H1 (cell line): ENCODE results near the gene CDH2. TPM values are rescaled to one million over a fixed set of nuclear protein-coding genes. Genes with fewer than 3 reads are reported as not detected.
A peak's percentile ranks its signal among the peaks of the same experiment; 100 is the strongest.

Experiments
- CTCF ChIA-PET: fragments of 300-600 bp; sonication (Branson Sonifier 250); formaldehyde crosslinking; loops from one replicate; lab custom pipeline; 2021; ENCODE audit not compliant: partially characterized antibody; lab: Charles Lee
- POLR2A ChIA-PET: fragments of 300-600 bp; sonication (Branson Sonifier 250); formaldehyde crosslinking; loops from one replicate; lab custom pipeline; 2021; ENCODE audit warnings: inconsistent platforms; ENCODE audit not compliant: partially characterized antibody; lab: Charles Lee
- DNase-seq, 2 experiments: peaks; one replicate each; pipeline versions ENCODE4 v3.0.0 to v3.0.0-alpha.2; 2010 to 2022; ENCODE audit warnings: low spot score in 2 of 2, low read depth in 1 of 2, mixed read lengths in 1 of 2
- FAIRE-seq: peaks from 2 replicates; lab custom pipeline; 2011; peaks lifted over from hg19 to GRCh38; lab: Jason Lieb, UNC
- H2AFZ ChIP-seq: 2 replicates; pipeline ENCODE4 v1.8.1; 2012; ENCODE audit warnings: low read length, inconsistent platforms
- H2AK5ac ChIP-seq: 2 replicates; pipeline ENCODE4 v1.6.1; 2013; ENCODE audit warnings: low read depth, low read length
- H2BK120ac ChIP-seq: replicated peaks from 2 replicates; pipeline ENCODE3; 2013; ENCODE audit warnings: low read depth, low read length, inconsistent platforms
- H2BK12ac ChIP-seq: 2 replicates; pipeline ENCODE4 v1.6.1; 2013; ENCODE audit warnings: low read depth, low read length
- H2BK15ac ChIP-seq: 2 replicates; pipeline ENCODE4 v1.6.1; 2013; ENCODE audit warnings: low read length
- H2BK20ac ChIP-seq: 2 replicates; pipeline ENCODE4 v1.6.1; 2013; ENCODE audit warnings: low read length
- H2BK5ac ChIP-seq: 2 replicates; pipeline ENCODE4 v1.6.1; 2013; ENCODE audit warnings: low read depth, low read length
- H3K14ac ChIP-seq: 2 replicates; pipeline ENCODE4 v1.6.1; 2013; ENCODE audit warnings: inconsistent platforms; ENCODE audit not compliant: insufficient read length
- H3K18ac ChIP-seq: 2 replicates; pipeline ENCODE4 v1.6.1; 2013; ENCODE audit warnings: low read length; ENCODE audit errors: extremely low read depth
- H3K23ac ChIP-seq: 2 replicates; pipeline ENCODE4 v1.6.1; 2013; ENCODE audit warnings: inconsistent platforms; ENCODE audit not compliant: insufficient read length
- H3K23me2 ChIP-seq: 2 replicates; pipeline ENCODE4 v1.6.1; 2013; ENCODE audit warnings: low read depth, low read length
- H3K27ac ChIP-seq: 2 replicates; pipeline ENCODE4 v1.6.1; 2011; ENCODE audit warnings: low read depth, low read length, inconsistent platforms
- H3K27me3 ChIP-seq, 4 experiments: replicated peaks in 1 of 4; 1 replicate in 1 of 4; 2 replicates in 3 of 4; pipeline versions ENCODE4 v1.6.1 to v1.8.1; 2011 to 2013; ENCODE audit warnings: low read length in 3 of 4, mild to moderate bottlenecking in 3 of 4, inconsistent platforms in 2 of 4, mixed read lengths in 2 of 4, moderate library complexity in 1 of 4; ENCODE audit not compliant: control insufficient read depth in 3 of 4, insufficient read depth in 3 of 4; ENCODE audit errors: extremely low read depth in 1 of 4
- H3K36me3 ChIP-seq, 4 experiments: 2 replicates each; pipeline versions ENCODE4 v1.6.1 to v1.8.1; 2011 to 2013; ENCODE audit warnings: mild to moderate bottlenecking in 4 of 4, low read length in 3 of 4, moderate library complexity in 2 of 4, control low read depth in 1 of 4, inconsistent platforms in 1 of 4; ENCODE audit not compliant: insufficient read depth in 4 of 4, control insufficient read depth in 2 of 4
- H3K4ac ChIP-seq: replicated peaks from 2 replicates; pipeline ENCODE3; 2013; ENCODE audit warnings: low read length, low read depth, mixed read lengths, inconsistent platforms; ENCODE audit not compliant: insufficient read length
- H3K4me1 ChIP-seq, 4 experiments: replicated peaks in 1 of 4; 1 replicate in 1 of 4; 2 replicates in 3 of 4; pipeline versions ENCODE4 v1.6.1 to v1.8.1; 2011 to 2013; ENCODE audit warnings: low read length in 3 of 4, inconsistent platforms in 2 of 4, mixed read lengths in 1 of 4; ENCODE audit not compliant: insufficient read depth in 4 of 4, control insufficient read depth in 3 of 4
- H3K4me2 ChIP-seq, 2 experiments: 2 replicates each; pipeline versions ENCODE4 v1.6.1 to v1.8.1; 2011 to 2013; ENCODE audit warnings: low read depth in 2 of 2, low read length in 2 of 2, control low read depth in 1 of 2, inconsistent platforms in 1 of 2, mild to moderate bottlenecking in 1 of 2; ENCODE audit not compliant: insufficient read depth in 1 of 2
- H3K4me3 ChIP-seq, 4 experiments: fragments of 200-600, 300-600 bp in 1 of 4; sonication (generic), shearing (Covaris generic), sonication (Bioruptor Twin) in 1 of 4; 2 replicates each; pipeline versions ENCODE4 v1.5.1 to v1.8.1; 2011 to 2016; ENCODE audit warnings: low read length in 4 of 4, low read depth in 3 of 4, control low read depth in 2 of 4, inconsistent platforms in 2 of 4, mild to moderate bottlenecking in 2 of 4, mixed read lengths in 1 of 4, moderate library complexity in 1 of 4; ENCODE audit not compliant: insufficient read depth in 2 of 4; ENCODE audit errors: extremely low read depth in 1 of 4
- H3K56ac ChIP-seq: replicated peaks from 2 replicates; pipeline ENCODE3; 2013; ENCODE audit warnings: low read depth, mild to moderate bottlenecking, mixed read lengths, low read length, inconsistent platforms; ENCODE audit not compliant: insufficient read length
- H3K79me1 ChIP-seq: 2 replicates; pipeline ENCODE4 v1.6.1; 2013; ENCODE audit warnings: low read depth, low read length, control low read depth
- H3K79me2 ChIP-seq, 2 experiments: 2 replicates each; pipeline versions ENCODE4 v1.6.1 to v1.8.1; 2012 to 2013; ENCODE audit warnings: low read length in 2 of 2, mild to moderate bottlenecking in 2 of 2, inconsistent platforms in 1 of 2; ENCODE audit not compliant: insufficient read depth in 2 of 2, control insufficient read depth in 1 of 2
- H3K9ac ChIP-seq, 4 experiments: replicated peaks in 1 of 4; 1 replicate in 1 of 4; 2 replicates in 3 of 4; pipeline versions ENCODE4 v1.6.1 to v1.8.1; 2011 to 2013; ENCODE audit warnings: low read depth in 3 of 4, low read length in 3 of 4, control low read depth in 2 of 4, mild to moderate bottlenecking in 2 of 4, moderate library complexity in 2 of 4, inconsistent platforms in 1 of 4; ENCODE audit errors: extremely low read depth in 1 of 4
- H3K9me3 ChIP-seq, 2 experiments: 2 replicates each; pipeline versions ENCODE4 v1.6.1 to v1.8.1; 2012 to 2013; ENCODE audit warnings: mild to moderate bottlenecking in 2 of 2, moderate library complexity in 2 of 2, control low read depth in 1 of 2, inconsistent platforms in 1 of 2, low read depth in 1 of 2, low read length in 1 of 2, mixed read lengths in 1 of 2; ENCODE audit not compliant: insufficient read depth in 2 of 2
- H4K20me1 ChIP-seq, 2 experiments: replicated peaks in 1 of 2; 2 replicates each; pipeline versions ENCODE3 to v1.8.1; 2011 to 2013; ENCODE audit warnings: inconsistent platforms in 2 of 2, low read length in 2 of 2, mild to moderate bottlenecking in 1 of 2; ENCODE audit not compliant: insufficient read depth in 2 of 2, control insufficient read depth in 1 of 2
- H4K5ac ChIP-seq: 2 replicates; pipeline ENCODE4 v1.6.1; 2013; ENCODE audit warnings: low read length, low read depth, mixed read lengths, inconsistent platforms; ENCODE audit not compliant: insufficient read length
- H4K8ac ChIP-seq: 2 replicates; pipeline ENCODE4 v1.8.0; 2013; ENCODE audit warnings: mild to moderate bottlenecking, moderate library complexity, low read length, inconsistent platforms; ENCODE audit not compliant: insufficient read depth; ENCODE audit errors: extremely low read depth
- H4K91ac ChIP-seq: replicated peaks from 2 replicates; pipeline ENCODE3; 2013; ENCODE audit warnings: low read length, mixed read lengths, inconsistent platforms; ENCODE audit not compliant: insufficient read length
- BACH1 ChIP-seq: IDR thresholded peaks from 2 replicates; pipeline ENCODE4 v1.6.1; 2012; ENCODE audit warnings: low read length, improper control_type of control experiment
- USF2 ChIP-seq: IDR thresholded peaks from 2 replicates; pipeline ENCODE4 v1.6.1; 2011; ENCODE audit warnings: low read length, improper control_type of control experiment
- WGBS, 2 experiments: shearing (Covaris generic) in 1 of 2; methylation state at CpG; one replicate each; pipeline versions ENCODE4 v1.1.6 to v1.1.7; 2013 to 2015; ENCODE audit warnings: low lambda C conversion rate in 2 of 2, mixed read lengths in 2 of 2, inconsistent platforms in 1 of 2, low coverage in 1 of 2, missing lambda C conversion rate in 1 of 2; ENCODE audit not compliant: insufficient replicate concordance in 2 of 2, insufficient coverage in 1 of 2, insufficient read length in 1 of 2; ENCODE audit errors: extremely low coverage in 1 of 2, missing lambda C conversion rate in 1 of 2; 5-methylcytosine and 5-hydroxymethylcytosine counted together
- polyA plus RNA-seq, 7 experiments: library from polyadenylated mRNA; depleted of rRNA in 3 of 7; stranded (reverse) in 5 of 7; unstranded in 2 of 7; fragments of >200 nt in 5 of 7; fragments of 200-250 nt in 2 of 7; gene quantifications; 1 replicate in 5 of 7; 2 replicates in 1 of 7; 4 replicates in 1 of 7; pipeline versions ENCODE4 v1.2.1 to v1.2.3, GENCODE V29; 2011 to 2013; ENCODE audit warnings: missing spikeins in 2 of 7, mixed read lengths in 2 of 7
- total RNA-seq: library from RNA; stranded (reverse); fragmentation: NEBNext Ultra II Directional; extraction: Animal tissue kit (Norgen Biotek cat#: 25700); gene quantifications from 2 replicates; pipeline ENCODE4 v1.2.1, GENCODE V29; 2021

CDH2 gene
- total and polyA plus RNA-seq, 2 of the 8 experiments (the other 6 are each of a cell fraction or from before 2014, with no cell fraction given), result 15.0 to 56.5 TPM

DNA sequence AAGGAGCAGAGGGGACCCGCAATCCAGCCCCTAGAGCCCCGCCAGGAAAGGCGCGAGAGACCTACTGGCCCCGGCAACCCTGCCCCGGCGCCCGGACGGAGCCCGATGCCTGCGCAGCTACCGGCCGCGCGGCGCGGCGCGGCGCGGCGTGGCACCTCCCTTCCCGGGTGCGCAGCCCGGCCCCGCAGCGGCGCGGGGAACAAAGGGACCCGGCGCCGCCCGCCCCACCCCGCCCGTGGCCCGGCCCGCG lies 307 bp downstream of the CDH2 start:
- DNase-seq, result peak in 1 of 2 experiments; percentile 59
- H2AFZ ChIP-seq, result no peak overlapping the region

More for the DNA sequence above, 307 bp downstream of the CDH2 start:
- Histone ChIP-seq H3K27me3 (peaks cover 2 to 27% (median 4%) of the 10 kb centered on the region in 4 experiments; a peak in 5 of 7 replicates), H4K5ac (no peak overlapping the region), H3K9ac (peak overlapping the region in 1 of 4 experiments; percentile 57; a peak in 1 of 7 replicates), H2BK15ac (no peak overlapping the region), H3K9me3 (no peaks in the 10 kb centered on the region), H3K79me1 (no peaks in the 10 kb centered on the region; the same call in 1 of the 2 replicates), H4K8ac (no peak overlapping the region; the same call in 1 of the 2 replicates), H2BK120ac (no peak overlapping the region), H3K4me3 (peak overlapping the region; percentile 56 to 83 (median 72)), H3K79me2 (peaks cover 0 to 26% of the 10 kb centered on the region in 2 experiments; a peak in 2 of 4 replicates), H2BK5ac (no peak overlapping the region), H3K23ac (no peak overlapping the region), H3K4me1 (peaks cover 0 to 12% (median 2%) of the 10 kb centered on the region in 4 experiments; a peak in 6 of 7 replicates), H3K56ac (no peak overlapping the region), H2BK20ac (no peak overlapping the region), H3K4ac (no peak overlapping the region), H4K91ac (no peak overlapping the region), H3K4me2 (peak overlapping the region; percentile 84 to 99), H3K14ac (no peak overlapping the region), H3K36me3 (no peaks in the 10 kb centered on the region), H3K18ac (no peak overlapping the region), H3K23me2 (peaks cover 19% of the 10 kb centered on the region), H3K27ac (no peak overlapping the region), H4K20me1 (peaks cover 0 to 7% of the 10 kb centered on the region in 2 experiments), H2AK5ac (no peak overlapping the region), H2BK12ac (no peak overlapping the region)
- WGBS, 2 experiments, result 0% methylated on average over 1 of the region's 38 CpGs; no CpG with 5 or more reads in 1 of the 2 experiments
- POLR2A ChIA-PET, result no interaction called here
- CTCF ChIA-PET, result no interaction called here
- TF ChIP-seq BACH1, result peak; percentile 1; the same call in 1 of the 2 replicates
- no peak for TF ChIP-seq USF2
- FAIRE-seq, result no peak
